ENCODE results near the gene ZSCAN12.

ZSCAN12 gene

DNA sequence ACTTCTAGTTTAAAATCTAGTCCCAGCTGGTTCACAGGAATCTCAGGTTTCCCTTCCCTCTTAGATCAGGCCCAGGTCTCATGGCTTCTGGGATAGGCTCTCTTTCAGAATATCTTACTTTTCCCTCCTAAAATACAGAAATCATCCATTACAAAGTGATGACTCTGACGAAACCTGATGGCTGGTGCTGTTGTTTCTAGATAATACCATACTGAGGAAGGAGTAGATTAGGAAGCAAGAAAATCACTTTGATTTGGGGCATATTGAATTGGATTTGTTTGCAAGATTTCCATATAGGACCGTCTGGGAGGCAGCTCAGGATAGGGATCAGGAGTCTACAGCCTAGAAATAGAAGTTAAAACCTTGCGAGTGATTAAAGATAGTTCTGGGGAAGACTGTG lies 46.2 kb downstream of the ZSCAN12 start:
- DNase-seq = no peak

GRCh38 chr6:28351493-28351925 lies 48.0 kb downstream of the ZSCAN12 start:
- DNase-seq = no peak

DNA sequence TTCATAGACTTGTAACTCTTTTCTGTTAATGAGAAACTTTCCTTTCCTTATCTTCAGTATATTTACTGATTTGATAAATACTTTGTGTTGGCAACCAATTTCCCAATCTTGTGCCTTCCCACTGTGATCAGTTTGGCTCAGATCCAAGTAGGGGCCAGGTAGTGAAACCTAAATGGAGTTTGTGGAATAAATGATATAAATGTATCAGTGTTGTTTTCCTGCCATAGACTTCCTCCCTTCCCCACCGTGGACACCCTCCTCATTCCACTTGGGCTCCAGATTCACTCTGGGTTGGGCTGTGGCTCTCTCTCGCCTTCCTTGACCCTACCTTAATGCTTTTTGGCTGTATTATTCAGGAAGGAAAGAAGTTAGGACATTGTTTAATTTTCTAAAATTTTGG lies 48.5 kb downstream of the ZSCAN12 start:
- no peak for DNase-seq

- DNase-seq = peak; percentile 92
Measured at GRCh38 chr6:28349892-28350737, 49.4 kb downstream of the ZSCAN12 start, which contains the start of gene ZKSCAN3. Gene ZKSCAN3 (plus strand): TSS chr6:28349947. CDS start chr6:28359587, 9,640 bp downstream.

GRCh38 chr6:28349344-28349891 lies 50.1 kb downstream of the ZSCAN12 start:
- DNase-seq = no peak

DNA sequence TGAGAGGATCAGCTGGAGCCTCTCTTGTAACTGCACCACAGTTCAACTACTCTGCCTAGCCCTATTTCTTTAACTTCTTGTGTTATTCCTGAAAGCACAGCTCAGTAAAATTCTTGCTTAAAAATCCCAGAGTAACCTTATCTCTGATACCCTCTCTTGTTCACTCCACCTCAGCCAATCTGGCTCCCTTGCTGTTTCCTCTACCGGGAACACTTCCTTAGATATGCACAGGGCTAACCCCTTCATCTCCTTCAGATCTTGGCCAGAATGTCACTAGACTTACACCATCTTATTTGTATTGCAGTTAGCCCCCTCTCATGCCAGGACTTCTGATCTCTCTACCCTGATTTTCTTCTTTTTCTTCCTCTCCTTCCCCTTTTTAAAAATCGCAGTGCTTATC lies 52.4 kb downstream of the ZSCAN12 start:
- no peak for DNase-seq

DNA sequence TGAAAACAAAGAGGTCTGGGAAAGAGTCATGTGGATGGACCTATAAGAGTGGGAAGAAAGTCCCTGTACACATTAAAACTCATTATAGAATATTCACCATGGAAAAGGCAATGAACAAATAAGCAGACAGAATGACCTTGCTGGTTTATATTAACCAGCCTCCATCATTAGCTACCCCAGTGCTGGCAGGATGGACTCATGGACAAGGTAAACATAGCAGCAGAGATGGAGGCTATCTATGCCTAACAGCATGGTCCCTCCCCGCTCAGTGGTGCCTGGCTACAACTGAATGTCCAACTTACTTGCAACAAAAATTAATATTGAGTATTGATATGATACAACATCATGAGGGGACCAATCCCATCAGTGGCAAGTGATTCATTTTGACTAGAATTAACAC lies 54.3 kb downstream of the ZSCAN12 start:
- DNase-seq = no peak

GRCh38 chr6:28343898-28344677 lies 55.5 kb downstream of the ZSCAN12 start:
- DNase-seq = no peak

DNA sequence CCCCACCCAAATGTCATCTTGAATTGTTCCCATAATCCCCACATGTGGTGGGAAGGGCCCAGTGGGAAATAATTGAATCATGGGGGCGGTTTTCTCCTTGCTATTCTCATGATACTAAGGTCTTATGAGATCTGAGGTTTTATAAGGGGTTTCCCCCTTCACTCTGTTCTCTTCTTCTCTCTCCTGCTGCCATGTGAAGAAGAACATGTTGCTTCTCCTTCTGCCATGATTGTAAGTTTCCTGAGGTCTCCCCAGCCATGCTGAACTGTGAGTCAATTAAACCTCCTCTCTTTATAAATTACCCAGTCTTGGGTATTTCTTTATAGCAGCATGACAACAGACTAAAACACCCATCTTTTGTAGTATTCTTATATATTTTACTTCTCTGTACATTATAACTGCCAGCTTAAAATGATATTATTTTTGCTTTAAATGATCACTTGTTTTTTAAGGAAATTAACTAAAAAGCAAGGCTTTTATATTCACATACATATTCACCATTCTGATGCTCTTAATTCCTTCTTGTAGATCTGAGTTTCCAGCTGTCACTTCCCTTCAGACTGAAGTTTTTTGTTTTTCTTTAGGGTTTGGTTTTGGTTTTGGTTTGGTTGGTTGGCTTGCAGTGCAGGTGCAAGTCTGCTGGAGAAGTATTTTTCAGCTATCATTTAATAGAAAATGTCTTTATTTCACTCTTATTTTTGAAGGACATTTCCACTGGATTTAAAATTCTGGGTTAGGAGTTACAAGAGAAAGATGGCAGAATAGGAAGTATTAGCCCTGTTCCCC lies 59.0 kb downstream of the ZSCAN12 start:
- DNase-seq = peak; percentile 16

DNA sequence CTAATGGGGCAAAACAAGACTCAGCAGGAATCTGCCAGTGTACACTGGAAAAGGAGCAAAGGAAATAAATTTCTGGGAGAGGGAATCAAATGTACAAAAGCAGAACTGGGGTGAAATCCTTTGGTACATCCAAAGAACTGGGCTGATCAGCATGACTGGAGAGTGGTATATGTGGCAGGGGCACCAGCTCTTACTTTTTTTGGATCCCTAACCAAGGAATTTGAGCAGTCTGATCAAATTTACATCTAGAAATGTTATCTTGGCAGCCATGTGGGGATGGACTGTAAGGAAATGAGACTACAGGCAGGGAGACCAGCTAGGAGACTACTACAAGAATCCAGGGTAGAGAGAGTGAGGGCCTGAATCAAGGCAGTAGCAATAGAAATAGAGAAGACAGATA lies 62.4 kb downstream of the ZSCAN12 start:
- DNase-seq = no peak

GRCh38 chr6:28336284-28337120 lies 63.0 kb downstream of the ZSCAN12 start:
- DNase-seq = no peak

GRCh38 chr6:28335564-28336283 lies 63.8 kb downstream of the ZSCAN12 start, which contains the start of gene ZSCAN31:
Gene ZSCAN31 (minus strand): TSS chr6:28336148. CDS start chr6:28329683, 6,465 bp downstream.
- peak; percentile 81 for DNase-seq

DNA sequence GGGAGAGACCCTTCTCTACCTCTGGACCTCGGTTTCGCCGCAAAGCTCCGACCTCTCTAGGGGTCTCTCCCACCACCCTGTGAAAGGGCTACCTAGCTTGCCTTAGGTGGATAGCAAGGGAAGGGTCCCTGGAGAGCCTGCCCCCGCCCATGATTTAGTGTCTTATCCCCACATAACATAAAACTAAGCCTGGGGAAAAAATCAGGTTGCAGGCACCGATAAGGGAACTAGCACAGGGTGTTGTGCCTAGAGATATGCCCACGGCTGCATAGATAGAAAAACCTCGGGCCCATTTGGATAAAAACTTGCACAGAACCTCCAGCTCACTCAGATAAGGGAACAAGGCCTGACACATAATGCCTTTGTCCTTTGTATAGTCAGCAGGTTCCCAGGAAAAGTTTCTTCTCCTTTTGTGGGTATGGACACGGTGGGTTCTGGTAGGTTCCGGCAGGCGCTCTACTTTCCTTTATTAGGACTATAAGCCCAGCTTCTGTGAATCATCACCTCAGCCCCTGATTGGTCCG lies 64.4 kb downstream of the ZSCAN12 start:
- no peak for DNase-seq

DNA sequence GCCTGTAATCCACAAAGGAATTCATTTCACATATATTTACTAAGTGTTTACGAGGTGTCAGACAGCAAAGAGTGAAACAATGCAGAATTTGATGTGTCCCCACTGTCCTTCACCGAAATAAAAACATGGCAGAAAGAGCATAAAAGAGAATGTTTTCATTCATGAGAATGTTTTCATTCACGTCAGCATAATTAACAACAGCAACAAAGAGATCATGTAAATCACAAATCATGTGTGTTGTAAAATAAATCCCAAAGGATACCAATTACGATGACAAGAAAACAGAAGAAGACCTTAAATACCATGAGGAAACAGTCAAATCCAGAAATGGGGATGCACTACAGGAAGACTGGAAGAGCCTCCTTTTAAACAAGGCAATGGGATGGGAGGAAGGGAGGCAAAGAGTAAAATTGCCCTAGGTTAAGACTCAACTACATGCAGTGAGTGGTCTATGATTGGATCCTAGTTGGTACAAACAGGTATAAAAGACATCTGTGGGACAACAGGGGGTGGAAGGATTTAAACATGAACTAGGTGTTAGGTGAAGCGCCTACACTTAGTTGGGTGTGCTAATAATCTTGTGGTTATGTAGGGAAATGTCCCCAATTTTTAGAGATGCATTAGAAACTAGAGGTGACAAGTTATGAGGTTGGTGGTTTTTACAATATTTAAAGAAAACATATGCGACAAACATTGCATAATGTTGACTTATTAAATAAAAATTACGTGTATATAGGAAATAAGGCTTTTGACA lies 65.1 kb downstream of the ZSCAN12 start:
- DNase-seq = no peak

GRCh38 chr6:28333599-28334018 lies 65.9 kb downstream of the ZSCAN12 start:
- no peak for DNase-seq

- DNase-seq = no peak
Measured at GRCh38 chr6:28333047-28333446, 66.5 kb downstream of the ZSCAN12 start.

GRCh38 chr6:28330041-28330440 lies 69.5 kb downstream of the ZSCAN12 start:
- DNase-seq = no peak
